IMR-90 (cell line): ENCODE results near the gene PRAME.

Experiments
- RAD21 ChIP-seq: IDR thresholded peaks from 2 replicates; pipeline ENCODE4 v1.6.1; 2012; ENCODE audit warnings: low read length, improper control_type of control experiment
- TF ChIP-seq, protein P1 (sequence below): conservative IDR thresholded peaks from 2 replicates; pipeline ENCODE4 v1.5.1; 2012; ENCODE audit warnings: mild to moderate bottlenecking, low read depth, low read length, improper control_type of control experiment

DNA sequence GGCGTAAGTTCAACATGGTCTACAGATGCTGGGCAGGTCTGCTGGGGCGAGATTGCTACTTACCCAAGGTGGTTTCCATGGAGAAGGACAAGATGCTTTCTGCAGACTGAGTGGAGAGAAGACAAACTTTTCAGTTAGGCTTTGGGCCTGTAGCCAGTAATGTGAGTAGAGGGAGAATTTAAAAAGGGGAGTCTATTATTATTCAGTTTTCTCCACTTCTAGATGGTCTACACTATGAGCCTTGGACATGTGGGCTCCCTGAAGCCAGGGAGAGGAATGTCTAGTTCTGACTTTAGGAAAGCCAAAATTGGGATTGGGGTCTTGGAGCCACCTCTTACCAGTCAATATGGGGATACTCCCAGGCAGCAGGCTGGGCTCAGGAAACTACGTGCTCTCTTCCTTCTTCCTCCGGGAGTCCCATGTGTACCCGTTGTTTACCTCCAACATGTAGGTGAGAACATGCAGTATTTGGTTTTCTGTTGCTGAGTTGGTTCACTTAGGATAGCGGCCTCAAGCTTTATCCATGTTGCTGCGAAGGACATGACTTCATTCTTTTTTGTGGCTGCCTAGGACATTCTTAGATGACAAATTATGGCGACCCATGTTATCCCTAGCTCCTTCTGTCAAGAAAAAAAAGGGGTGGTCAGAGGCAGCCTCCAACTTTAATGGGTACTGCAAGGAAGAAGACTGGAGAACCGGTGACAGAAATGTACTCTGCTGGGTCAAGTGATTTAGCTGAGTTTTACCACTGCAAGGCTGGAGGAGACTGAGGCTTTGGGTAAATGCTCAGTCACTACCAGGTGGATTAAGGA lies 24.3 kb downstream of the PRAME start:
- no peak for TF ChIP-seq RAD21
- TF ChIP-seq, protein P1, sequence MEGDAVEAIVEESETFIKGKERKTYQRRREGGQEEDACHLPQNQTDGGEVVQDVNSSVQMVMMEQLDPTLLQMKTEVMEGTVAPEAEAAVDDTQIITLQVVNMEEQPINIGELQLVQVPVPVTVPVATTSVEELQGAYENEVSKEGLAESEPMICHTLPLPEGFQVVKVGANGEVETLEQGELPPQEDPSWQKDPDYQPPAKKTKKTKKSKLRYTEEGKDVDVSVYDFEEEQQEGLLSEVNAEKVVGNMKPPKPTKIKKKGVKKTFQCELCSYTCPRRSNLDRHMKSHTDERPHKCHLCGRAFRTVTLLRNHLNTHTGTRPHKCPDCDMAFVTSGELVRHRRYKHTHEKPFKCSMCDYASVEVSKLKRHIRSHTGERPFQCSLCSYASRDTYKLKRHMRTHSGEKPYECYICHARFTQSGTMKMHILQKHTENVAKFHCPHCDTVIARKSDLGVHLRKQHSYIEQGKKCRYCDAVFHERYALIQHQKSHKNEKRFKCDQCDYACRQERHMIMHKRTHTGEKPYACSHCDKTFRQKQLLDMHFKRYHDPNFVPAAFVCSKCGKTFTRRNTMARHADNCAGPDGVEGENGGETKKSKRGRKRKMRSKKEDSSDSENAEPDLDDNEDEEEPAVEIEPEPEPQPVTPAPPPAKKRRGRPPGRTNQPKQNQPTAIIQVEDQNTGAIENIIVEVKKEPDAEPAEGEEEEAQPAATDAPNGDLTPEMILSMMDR: no peak
